HEK293 (cell line): Measurements from ENCODE around the gene NID2.

ENCODE experiments used
- BCL11A ChIP-seq: fragments of 450-650 bp; formaldehyde crosslinking; IDR thresholded peaks from 2 replicates; pipeline ENCODE4 v1.5.1; 2016; ENCODE audit warnings: low read depth, missing biosample characterization, missing genetic modification characterization
- GLI2 ChIP-seq: fragments of 450-650 bp; formaldehyde crosslinking; IDR thresholded peaks from 2 replicates; pipeline ENCODE4; 2017; ENCODE audit warnings: missing biosample characterization, missing genetic modification characterization, low read depth, borderline replicate concordance
- GLIS1 ChIP-seq: fragments of 450-650 bp; formaldehyde crosslinking; IDR thresholded peaks from 2 replicates; pipeline ENCODE4 v1.5.1; 2016; ENCODE audit warnings: missing biosample characterization, missing genetic modification characterization
- IKZF3 ChIP-seq: fragments of 450-650 bp; IDR thresholded peaks from 2 replicates; pipeline ENCODE4 v1.5.0; 2018; ENCODE audit warnings: missing biosample characterization, mild to moderate bottlenecking, missing genetic modification characterization, moderate library complexity
- KLF7 ChIP-seq: fragments of 450-650 bp; formaldehyde crosslinking; IDR thresholded peaks from 2 replicates; pipeline ENCODE4 v1.5.1; 2016; ENCODE audit warnings: missing biosample characterization, missing genetic modification characterization, borderline replicate concordance
- MZF1 ChIP-seq: fragments of 450-650 bp; formaldehyde crosslinking; IDR thresholded peaks from 2 replicates; pipeline ENCODE4 v1.5.1; 2017; ENCODE audit warnings: missing biosample characterization, missing genetic modification characterization, borderline replicate concordance
- RBAK ChIP-seq: fragments of 450-650 bp; formaldehyde crosslinking; IDR thresholded peaks from 2 replicates; pipeline ENCODE4 v1.5.1; 2016; ENCODE audit warnings: missing biosample characterization, missing genetic modification characterization
- SCRT2 ChIP-seq: fragments of 450-650 bp; formaldehyde crosslinking; IDR thresholded peaks from 2 replicates; pipeline ENCODE4 v1.5.1; 2016; ENCODE audit warnings: missing biosample characterization, missing genetic modification characterization
- ZBTB20 ChIP-seq: fragments of 450-650 bp; formaldehyde crosslinking; IDR thresholded peaks from 2 replicates; pipeline ENCODE4 v1.5.1; 2016; ENCODE audit warnings: missing biosample characterization, missing genetic modification characterization
- ZBTB48 ChIP-seq: fragments of 450-650 bp; formaldehyde crosslinking; IDR thresholded peaks from 2 replicates; pipeline ENCODE4 v1.5.1; 2016; ENCODE audit warnings: missing biosample characterization, missing genetic modification characterization
- ZBTB7A ChIP-seq: fragments of 450-650 bp; formaldehyde crosslinking; IDR thresholded peaks from 2 replicates; pipeline ENCODE4 v1.5.1; 2016; ENCODE audit warnings: low read depth, missing biosample characterization, missing genetic modification characterization
- ZFHX2 ChIP-seq: fragments of 450-650 bp; formaldehyde crosslinking; conservative IDR thresholded peaks from 2 replicates; pipeline ENCODE4 v1.5.1; 2016; ENCODE audit warnings: missing biosample characterization, missing genetic modification characterization
- ZFP37 ChIP-seq: fragments of 450-650 bp; formaldehyde crosslinking; IDR thresholded peaks from 2 replicates; pipeline ENCODE4 v1.5.1; 2016; ENCODE audit warnings: missing biosample characterization, missing genetic modification characterization
- ZIC2 ChIP-seq: fragments of 450-650 bp; formaldehyde crosslinking; IDR thresholded peaks from 2 replicates; pipeline ENCODE4 v1.5.1; 2016; ENCODE audit warnings: missing biosample characterization, missing genetic modification characterization
- ZNF121 ChIP-seq: fragments of 450-650 bp; formaldehyde crosslinking; IDR thresholded peaks from 2 replicates; pipeline ENCODE4 v1.5.1; 2016; ENCODE audit warnings: missing biosample characterization, missing genetic modification characterization
- ZNF169 ChIP-seq: fragments of 450-650 bp; formaldehyde crosslinking; IDR thresholded peaks from 2 replicates; pipeline ENCODE4 v1.5.1; 2016; ENCODE audit warnings: missing biosample characterization, missing genetic modification characterization
- ZNF311 ChIP-seq: fragments of 450-650 bp; formaldehyde crosslinking; IDR thresholded peaks from 2 replicates; pipeline ENCODE4 v1.5.1; 2017; ENCODE audit warnings: missing biosample characterization, missing genetic modification characterization, borderline replicate concordance
- ZNF354C ChIP-seq: fragments of 450-650 bp; formaldehyde crosslinking; IDR thresholded peaks from 2 replicates; pipeline ENCODE4 v1.5.1; 2016; ENCODE audit warnings: missing biosample characterization, missing genetic modification characterization, low read depth, borderline replicate concordance
- ZNF391 ChIP-seq: fragments of 450-650 bp; formaldehyde crosslinking; IDR thresholded peaks from 2 replicates; pipeline ENCODE4 v1.5.1; 2016; ENCODE audit warnings: low read depth, missing biosample characterization, missing genetic modification characterization, borderline replicate concordance
- ZNF423 ChIP-seq: fragments of 450-650 bp; formaldehyde crosslinking; IDR thresholded peaks from 2 replicates; pipeline ENCODE4 v1.5.1; 2016; ENCODE audit warnings: missing biosample characterization, missing genetic modification characterization
- ZNF747 ChIP-seq: fragments of 450-650 bp; formaldehyde crosslinking; IDR thresholded peaks from 2 replicates; pipeline ENCODE4 v1.5.1; 2016; ENCODE audit warnings: missing biosample characterization, missing genetic modification characterization
- TF ChIP-seq, protein P1 (sequence below): fragments of 450-650 bp; formaldehyde crosslinking; IDR thresholded peaks from 2 replicates; pipeline ENCODE4 v1.5.1; 2016; ENCODE audit warnings: missing biosample characterization, missing genetic modification characterization
- TF ChIP-seq, protein P2 (sequence below): fragments of 450-650 bp; formaldehyde crosslinking; IDR thresholded peaks from 2 replicates; pipeline ENCODE4 v1.5.1; 2017; ENCODE audit warnings: missing biosample characterization, missing genetic modification characterization
- TF ChIP-seq, protein P3 (sequence below): fragments of 450-650 bp; formaldehyde crosslinking; optimal IDR thresholded peaks from 2 replicates; pipeline ENCODE3; 2016; ENCODE audit warnings: missing biosample characterization, mild to moderate bottlenecking, missing genetic modification characterization

NID2 gene

DNA sequence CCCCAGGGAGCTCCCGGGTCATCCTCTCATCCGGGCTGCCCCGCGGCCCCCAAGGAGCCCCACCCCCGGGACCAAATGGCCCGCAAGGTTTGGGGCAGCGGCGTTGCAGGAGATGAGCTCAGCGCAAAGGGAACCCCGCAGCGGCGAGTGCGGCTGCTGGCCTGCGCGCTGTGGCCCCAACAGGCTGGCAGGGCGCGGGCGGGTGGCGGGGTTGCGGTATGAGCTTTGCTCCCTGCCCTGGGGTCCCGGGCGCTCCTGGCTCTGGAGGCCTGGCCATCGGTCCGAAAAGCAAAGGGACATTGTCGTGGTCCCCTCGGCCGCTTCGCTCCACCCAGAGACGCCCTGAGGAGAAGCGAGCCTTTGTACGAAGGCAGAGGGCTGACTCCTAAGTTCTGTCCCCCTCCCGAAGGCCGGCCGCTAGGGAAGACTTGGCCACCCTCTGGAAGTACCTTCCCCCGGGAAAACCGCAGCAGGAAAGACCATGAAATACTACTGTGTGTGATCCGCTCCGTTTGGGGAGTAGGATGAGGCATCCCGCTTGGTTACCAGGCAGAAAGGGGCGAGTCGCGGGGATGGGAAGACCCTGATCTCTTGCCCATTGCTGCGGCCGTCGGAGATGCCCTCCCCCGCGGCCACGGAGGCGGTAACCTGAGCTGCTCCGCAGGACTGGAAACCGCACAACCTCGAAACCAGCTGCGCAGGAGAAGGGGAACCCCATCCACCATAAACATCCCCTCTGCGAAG is 620 bp upstream of the NID2 start (continued):
- TF ChIP-seq IKZF3 (tag by site-specific recombination) = peak; percentile 44; the same call in 1 of the 2 replicates
- no peak for TF ChIP-seq ZNF354C (tag by site-specific recombination)
- TF ChIP-seq, protein P1, sequence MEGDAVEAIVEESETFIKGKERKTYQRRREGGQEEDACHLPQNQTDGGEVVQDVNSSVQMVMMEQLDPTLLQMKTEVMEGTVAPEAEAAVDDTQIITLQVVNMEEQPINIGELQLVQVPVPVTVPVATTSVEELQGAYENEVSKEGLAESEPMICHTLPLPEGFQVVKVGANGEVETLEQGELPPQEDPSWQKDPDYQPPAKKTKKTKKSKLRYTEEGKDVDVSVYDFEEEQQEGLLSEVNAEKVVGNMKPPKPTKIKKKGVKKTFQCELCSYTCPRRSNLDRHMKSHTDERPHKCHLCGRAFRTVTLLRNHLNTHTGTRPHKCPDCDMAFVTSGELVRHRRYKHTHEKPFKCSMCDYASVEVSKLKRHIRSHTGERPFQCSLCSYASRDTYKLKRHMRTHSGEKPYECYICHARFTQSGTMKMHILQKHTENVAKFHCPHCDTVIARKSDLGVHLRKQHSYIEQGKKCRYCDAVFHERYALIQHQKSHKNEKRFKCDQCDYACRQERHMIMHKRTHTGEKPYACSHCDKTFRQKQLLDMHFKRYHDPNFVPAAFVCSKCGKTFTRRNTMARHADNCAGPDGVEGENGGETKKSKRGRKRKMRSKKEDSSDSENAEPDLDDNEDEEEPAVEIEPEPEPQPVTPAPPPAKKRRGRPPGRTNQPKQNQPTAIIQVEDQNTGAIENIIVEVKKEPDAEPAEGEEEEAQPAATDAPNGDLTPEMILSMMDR (tag by site-specific recombination) = peak; percentile 35; the same call in 1 of the 2 replicates
- peak; percentile 25; the same call in 1 of the 2 replicates for TF ChIP-seq BCL11A (tag by site-specific recombination)
- no peak for TF ChIP-seq GLI2
- no peak for TF ChIP-seq ZBTB7A (tag by site-specific recombination)
- TF ChIP-seq, protein P2, sequence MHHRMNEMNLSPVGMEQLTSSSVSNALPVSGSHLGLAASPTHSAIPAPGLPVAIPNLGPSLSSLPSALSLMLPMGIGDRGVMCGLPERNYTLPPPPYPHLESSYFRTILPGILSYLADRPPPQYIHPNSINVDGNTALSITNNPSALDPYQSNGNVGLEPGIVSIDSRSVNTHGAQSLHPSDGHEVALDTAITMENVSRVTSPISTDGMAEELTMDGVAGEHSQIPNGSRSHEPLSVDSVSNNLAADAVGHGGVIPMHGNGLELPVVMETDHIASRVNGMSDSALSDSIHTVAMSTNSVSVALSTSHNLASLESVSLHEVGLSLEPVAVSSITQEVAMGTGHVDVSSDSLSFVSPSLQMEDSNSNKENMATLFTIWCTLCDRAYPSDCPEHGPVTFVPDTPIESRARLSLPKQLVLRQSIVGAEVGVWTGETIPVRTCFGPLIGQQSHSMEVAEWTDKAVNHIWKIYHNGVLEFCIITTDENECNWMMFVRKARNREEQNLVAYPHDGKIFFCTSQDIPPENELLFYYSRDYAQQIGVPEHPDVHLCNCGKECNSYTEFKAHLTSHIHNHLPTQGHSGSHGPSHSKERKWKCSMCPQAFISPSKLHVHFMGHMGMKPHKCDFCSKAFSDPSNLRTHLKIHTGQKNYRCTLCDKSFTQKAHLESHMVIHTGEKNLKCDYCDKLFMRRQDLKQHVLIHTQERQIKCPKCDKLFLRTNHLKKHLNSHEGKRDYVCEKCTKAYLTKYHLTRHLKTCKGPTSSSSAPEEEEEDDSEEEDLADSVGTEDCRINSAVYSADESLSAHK = peak; percentile 75
- TF ChIP-seq SCRT2 = peak; percentile 10; the same call in 1 of the 2 replicates
- no peak for TF ChIP-seq ZNF747 (tag by site-specific recombination)
- TF ChIP-seq ZBTB20 (tag by site-specific recombination) = peak; percentile 67
- TF ChIP-seq ZFP37 = peak; percentile 23; the same call in 1 of the 2 replicates
- TF ChIP-seq ZNF121 (tag by site-specific recombination) = no peak
- TF ChIP-seq KLF7 (tag by site-specific recombination) = no peak
- TF ChIP-seq, protein P3, sequence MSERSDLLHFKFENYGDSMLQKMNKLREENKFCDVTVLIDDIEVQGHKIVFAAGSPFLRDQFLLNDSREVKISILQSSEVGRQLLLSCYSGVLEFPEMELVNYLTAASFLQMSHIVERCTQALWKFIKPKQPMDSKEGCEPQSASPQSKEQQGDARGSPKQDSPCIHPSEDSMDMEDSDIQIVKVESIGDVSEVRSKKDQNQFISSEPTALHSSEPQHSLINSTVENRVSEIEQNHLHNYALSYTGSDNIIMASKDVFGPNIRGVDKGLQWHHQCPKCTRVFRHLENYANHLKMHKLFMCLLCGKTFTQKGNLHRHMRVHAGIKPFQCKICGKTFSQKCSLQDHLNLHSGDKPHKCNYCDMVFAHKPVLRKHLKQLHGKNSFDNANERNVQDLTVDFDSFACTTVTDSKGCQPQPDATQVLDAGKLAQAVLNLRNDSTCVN (tag by site-specific recombination) = peak; percentile 67
- TF ChIP-seq ZNF391 (tag by site-specific recombination) = 0 out of 2 replicates have a peak, but pooled peaks have one; percentile 37
- peak; percentile 85 for TF ChIP-seq ZIC2 (tag by site-specific recombination)
- TF ChIP-seq MZF1 = peak; percentile 89; the same call in 1 of the 2 replicates
- no peak for TF ChIP-seq ZNF311
- no peak for TF ChIP-seq RBAK (tag by site-specific recombination)
- no peak for TF ChIP-seq ZNF423 (tag by site-specific recombination)
- peak; percentile 67 for TF ChIP-seq GLIS1 (tag by site-specific recombination)
- TF ChIP-seq ZNF169 = no peak
- peak; percentile 38; the same call in 1 of the 2 replicates for TF ChIP-seq ZFHX2 (tag by site-specific recombination)
- TF ChIP-seq ZBTB48 (tag by site-specific recombination) = peak; percentile 65
